GM19025 (cell line): ENCODE data around the gene RAB7B.

Experiments used
- ATAC-seq: cut with Tn5 transposase; IDR thresholded peaks from one replicate; pipeline ENCODE4 v1.9.1; 2021; ENCODE audit warnings: mild to moderate bottlenecking, low read depth, moderate library complexity; ENCODE audit not compliant: unreplicated experiment

RAB7B gene

GRCh38 chr1:205930799-205931281, 72.4 kb downstream of the RAB7B start:
- ATAC-seq = no peak

- no peak for ATAC-seq
Observed at GRCh38 chr1:205930195-205930577, 73.0 kb downstream of the RAB7B start.

GRCh38 chr1:205929496-205930194, 73.5 kb downstream of the RAB7B start:
- no peak for ATAC-seq

GRCh38 chr1:205928317-205928716, 74.9 kb downstream of the RAB7B start:
- no peak for ATAC-seq

- ATAC-seq = no peak
Observed at GRCh38 chr1:205927676-205928075, 75.5 kb downstream of the RAB7B start.

- no peak for ATAC-seq
Observed at GRCh38 chr1:205927247-205927646, 75.9 kb downstream of the RAB7B start.
